ENCODE data around the gene MAPRE2.
"Not testable (repeated sequence)": the region's sequence is repeated elsewhere in the genome, so short reads cannot be mapped to it uniquely, and the experiment has no call there.

Gene MAPRE2

GRCh38 chr18:35157181-35157580 lies 116.0 kb downstream of the MAPRE2 start:
- no peak for DNase-seq

GRCh38 chr18:35158728-35159450 lies 117.7 kb downstream of the MAPRE2 start:
- peak; percentile 81 for DNase-seq

GRCh38 chr18:35159782-35160181 lies 118.6 kb downstream of the MAPRE2 start:
- DNase-seq = no peak

- no peak for DNase-seq
Measured at GRCh38 chr18:35161485-35161884, 120.3 kb downstream of the MAPRE2 start.

- no peak for DNase-seq
Measured at GRCh38 chr18:35161934-35162333, 120.7 kb downstream of the MAPRE2 start.

GRCh38 chr18:35163014-35163539 lies 121.9 kb downstream of the MAPRE2 start:
- no peak for DNase-seq

- DNase-seq = no peak
Measured at GRCh38 chr18:35163721-35164120, 122.5 kb downstream of the MAPRE2 start.

GRCh38 chr18:35164133-35164532 lies 122.9 kb downstream of the MAPRE2 start:
- DNase-seq = no peak

GRCh38 chr18:35167332-35167731 lies 126.1 kb downstream of the MAPRE2 start:
- DNase-seq = no peak

- no peak for DNase-seq
Measured at GRCh38 chr18:35167857-35168256, 126.6 kb downstream of the MAPRE2 start.

- not testable (repeated sequence) for DNase-seq
Measured at GRCh38 chr18:35170323-35170722, 129.1 kb downstream of the MAPRE2 start.

GRCh38 chr18:35171315-35171987 lies 130.2 kb downstream of the MAPRE2 start:
- no peak for DNase-seq

- DNase-seq = no peak
Measured at GRCh38 chr18:35172009-35172408, 130.8 kb downstream of the MAPRE2 start.

- no peak for DNase-seq
Measured at GRCh38 chr18:35172451-35173035, 131.3 kb downstream of the MAPRE2 start.

- peak; percentile 49 for DNase-seq
Measured at GRCh38 chr18:35174093-35174731, 133.0 kb downstream of the MAPRE2 start.

GRCh38 chr18:35174745-35175144 lies 133.5 kb downstream of the MAPRE2 start:
- no peak for DNase-seq

GRCh38 chr18:35176925-35177324 lies 135.7 kb downstream of the MAPRE2 start:
- DNase-seq = no peak

- DNase-seq = no peak
Measured at GRCh38 chr18:35178260-35178659, 137.0 kb downstream of the MAPRE2 start.

- DNase-seq = no peak
Measured at GRCh38 chr18:35179906-35180305, 138.7 kb downstream of the MAPRE2 start.

- no peak for DNase-seq
Measured at GRCh38 chr18:35180455-35180854, 139.2 kb downstream of the MAPRE2 start.

- DNase-seq = no peak
Measured at GRCh38 chr18:35182151-35182550, 140.9 kb downstream of the MAPRE2 start.

- no peak for DNase-seq
Measured at GRCh38 chr18:35183886-35184285, 142.7 kb downstream of the MAPRE2 start.

- DNase-seq = no peak
Measured at GRCh38 chr18:35185771-35186170, 144.6 kb downstream of the MAPRE2 start.

Data from GF-D8 (cell line).